HG02870 (cell line): Measurements from ENCODE around the gene MXD1.
"Not testable (repeated sequence)": the region's sequence is repeated elsewhere in the genome, so short reads cannot be mapped to it uniquely, and the experiment has no call there.

ENCODE experiments used
- ATAC-seq: cut with Tn5 transposase; IDR thresholded peaks from one replicate; pipeline ENCODE4 v1.9.1; 2021; ENCODE audit warnings: mild to moderate bottlenecking, moderate library complexity; ENCODE audit not compliant: unreplicated experiment

The MXD1 gene

GRCh38 chr2:69914950-69915945 lies at the start of gene MXD1:
Gene MXD1, plus strand, starts transcription at chr2:69915109. Its CDS starts 222 bp downstream, at chr2:69915331.
- no peak for ATAC-seq

GRCh38 chr2:69888451-69888850 lies 26.5 kb upstream of the MXD1 start:
- ATAC-seq: no peak

GRCh38 chr2:69889302-69889701 lies 25.6 kb upstream of the MXD1 start:
- ATAC-seq: no peak

GRCh38 chr2:69890881-69891280 lies 24.0 kb upstream of the MXD1 start:
- ATAC-seq: no peak

GRCh38 chr2:69892838-69893424 lies 22.0 kb upstream of the MXD1 start:
- ATAC-seq: not testable (repeated sequence)

- peak; percentile 65 for ATAC-seq
These were observed 21.0 kb upstream of the MXD1 start, which contains the start of gene SNRNP27 for GRCh38 chr2:69893684-69894551. Gene SNRNP27, plus strand, starts transcription at chr2:69893956. Its CDS starts 29 bp downstream, at chr2:69893985.

GRCh38 chr2:69894737-69895136 lies 20.2 kb upstream of the MXD1 start:
- not testable (repeated sequence) for ATAC-seq

- no peak for ATAC-seq
These were observed 12.5 kb upstream of the MXD1 start for GRCh38 chr2:69902213-69902922.

- no peak for ATAC-seq
These were observed 7.7 kb upstream of the MXD1 start for GRCh38 chr2:69907216-69907615.

- no peak for ATAC-seq
These were observed 2.8 kb upstream of the MXD1 start for GRCh38 chr2:69911985-69912563.

GRCh38 chr2:69914164-69914949 lies 552 bp upstream of the MXD1 start:
- ATAC-seq: peak; percentile 89

GRCh38 chr2:69916106-69916505 lies 1.2 kb downstream of the MXD1 start:
- ATAC-seq: no peak

- no peak for ATAC-seq
These were observed 2.9 kb downstream of the MXD1 start for GRCh38 chr2:69917852-69918251.

- ATAC-seq: no peak
These were observed 3.5 kb downstream of the MXD1 start for GRCh38 chr2:69918401-69918800.

- no peak for ATAC-seq
These were observed 8.2 kb downstream of the MXD1 start for GRCh38 chr2:69923116-69923515.

- no peak for ATAC-seq
These were observed 12.1 kb downstream of the MXD1 start for GRCh38 chr2:69926849-69927515.

- ATAC-seq: no peak
These were observed 17.1 kb downstream of the MXD1 start for GRCh38 chr2:69931832-69932595.

- no peak for ATAC-seq
These were observed 17.6 kb downstream of the MXD1 start for GRCh38 chr2:69932596-69932922.
